GM13976 (cell line): Measurements from ENCODE around the gene HDAC6.

Source experiments
- DNase-seq: peaks from one replicate; pipeline ENCODE4 v3.0.0; 2012; ENCODE audit warnings: low spot score
- in situ Hi-C: fragments of 300-500 bp; cut with MboI; formaldehyde crosslinking; loops from one replicate; pipeline ENCODE4 v1.12.0; 2022; ENCODE audit warnings: low sequenced_read_pairs, mixed read lengths, inconsistent platforms; ENCODE audit not compliant: unreplicated experiment
- TF ChIP-seq, protein P1 (sequence below): IDR thresholded peaks from 2 replicates; pipeline ENCODE4 v1.5.1; 2012; ENCODE audit warnings: borderline replicate concordance, mild to moderate bottlenecking; ENCODE audit not compliant: insufficient read depth; ENCODE audit errors: extremely low read depth, missing control alignments, control extremely low read depth

Gene HDAC6

DNA sequence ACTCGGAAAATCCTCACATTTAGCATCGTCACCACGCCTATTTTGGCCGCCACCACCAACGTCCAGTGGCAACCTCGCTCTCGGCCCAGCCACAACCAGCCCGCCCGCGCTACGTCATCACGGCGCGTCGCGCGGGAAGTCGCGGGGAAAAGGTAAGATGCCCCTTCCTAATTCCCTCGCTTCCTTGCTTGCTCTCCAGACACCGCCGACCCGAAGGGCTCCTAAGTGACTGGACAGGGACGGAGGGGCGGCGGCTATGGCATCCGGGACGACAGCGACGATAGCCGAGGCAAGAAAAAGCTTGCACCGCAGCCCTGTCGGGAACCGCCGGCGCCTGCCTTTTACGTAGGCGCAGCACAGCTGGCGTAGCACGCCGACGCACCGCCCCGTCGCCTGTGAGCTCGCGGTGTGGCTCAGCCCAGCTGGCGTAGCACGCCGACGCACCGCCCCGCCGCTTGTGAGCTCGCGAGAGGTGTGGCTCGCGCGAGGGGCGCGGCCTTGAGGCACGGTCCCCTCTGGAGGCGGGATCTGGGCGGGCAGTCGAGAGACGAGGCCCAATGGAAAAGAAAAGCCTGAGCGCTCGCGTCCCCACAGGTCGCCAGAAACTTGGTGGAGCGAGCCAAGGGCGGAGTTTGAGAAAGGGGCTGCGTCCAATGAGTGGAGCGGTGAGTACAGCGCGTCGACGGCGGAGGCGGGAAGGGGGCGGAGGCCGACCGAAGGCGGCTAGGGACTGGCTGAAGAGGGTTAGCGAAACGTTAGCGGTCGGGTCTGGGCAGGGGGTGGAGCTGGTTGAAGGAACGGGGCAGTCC, at the start of gene HDAC6:
HDAC6 (plus strand) TSS at position 788 of the 809 bp plus-strand sequence. CDS start 626 bp downstream, outside the sequence.
- TF ChIP-seq, protein P1, sequence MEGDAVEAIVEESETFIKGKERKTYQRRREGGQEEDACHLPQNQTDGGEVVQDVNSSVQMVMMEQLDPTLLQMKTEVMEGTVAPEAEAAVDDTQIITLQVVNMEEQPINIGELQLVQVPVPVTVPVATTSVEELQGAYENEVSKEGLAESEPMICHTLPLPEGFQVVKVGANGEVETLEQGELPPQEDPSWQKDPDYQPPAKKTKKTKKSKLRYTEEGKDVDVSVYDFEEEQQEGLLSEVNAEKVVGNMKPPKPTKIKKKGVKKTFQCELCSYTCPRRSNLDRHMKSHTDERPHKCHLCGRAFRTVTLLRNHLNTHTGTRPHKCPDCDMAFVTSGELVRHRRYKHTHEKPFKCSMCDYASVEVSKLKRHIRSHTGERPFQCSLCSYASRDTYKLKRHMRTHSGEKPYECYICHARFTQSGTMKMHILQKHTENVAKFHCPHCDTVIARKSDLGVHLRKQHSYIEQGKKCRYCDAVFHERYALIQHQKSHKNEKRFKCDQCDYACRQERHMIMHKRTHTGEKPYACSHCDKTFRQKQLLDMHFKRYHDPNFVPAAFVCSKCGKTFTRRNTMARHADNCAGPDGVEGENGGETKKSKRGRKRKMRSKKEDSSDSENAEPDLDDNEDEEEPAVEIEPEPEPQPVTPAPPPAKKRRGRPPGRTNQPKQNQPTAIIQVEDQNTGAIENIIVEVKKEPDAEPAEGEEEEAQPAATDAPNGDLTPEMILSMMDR: no peak
- peak; percentile 91 for DNase-seq

DNA sequence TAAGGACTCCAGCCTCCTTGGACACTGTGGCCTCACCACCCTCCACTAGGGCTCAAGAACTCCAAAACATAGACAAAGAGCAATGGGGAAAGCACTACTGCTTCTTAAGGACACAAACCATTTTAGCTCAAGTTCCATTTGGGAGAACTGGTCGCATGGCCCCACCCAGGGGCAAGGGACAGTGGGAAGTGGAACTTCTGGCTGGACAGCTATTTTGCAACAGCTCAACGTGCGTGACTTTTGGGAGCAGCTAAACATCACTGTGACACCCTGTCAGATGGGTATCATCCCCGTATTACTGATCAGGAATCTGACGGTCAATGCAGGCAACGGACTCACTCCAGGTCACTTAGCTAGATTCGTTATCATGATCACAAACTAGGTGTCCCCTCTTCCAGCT, 49.4 kb upstream of the HDAC6 start:
- in situ Hi-C loops: no loop called here

More for the DNA sequence above, at the start of gene HDAC6:
- in situ Hi-C loops: no loop called here

GRCh38 chrX:48753708-48754228, 48.1 kb upstream of the HDAC6 start:
- TF ChIP-seq, protein P1: no peak
- no peak for DNase-seq
- in situ Hi-C loops: no loop called here

More for the DNA sequence above, 49.4 kb upstream of the HDAC6 start:
- TF ChIP-seq, protein P1: no peak
- no peak for DNase-seq

- DNase-seq: no peak
- TF ChIP-seq, protein P1: no peak
- in situ Hi-C loops: no loop called here
These were observed 47.6 kb upstream of the HDAC6 start for GRCh38 chrX:48754238-48754637.

DNA sequence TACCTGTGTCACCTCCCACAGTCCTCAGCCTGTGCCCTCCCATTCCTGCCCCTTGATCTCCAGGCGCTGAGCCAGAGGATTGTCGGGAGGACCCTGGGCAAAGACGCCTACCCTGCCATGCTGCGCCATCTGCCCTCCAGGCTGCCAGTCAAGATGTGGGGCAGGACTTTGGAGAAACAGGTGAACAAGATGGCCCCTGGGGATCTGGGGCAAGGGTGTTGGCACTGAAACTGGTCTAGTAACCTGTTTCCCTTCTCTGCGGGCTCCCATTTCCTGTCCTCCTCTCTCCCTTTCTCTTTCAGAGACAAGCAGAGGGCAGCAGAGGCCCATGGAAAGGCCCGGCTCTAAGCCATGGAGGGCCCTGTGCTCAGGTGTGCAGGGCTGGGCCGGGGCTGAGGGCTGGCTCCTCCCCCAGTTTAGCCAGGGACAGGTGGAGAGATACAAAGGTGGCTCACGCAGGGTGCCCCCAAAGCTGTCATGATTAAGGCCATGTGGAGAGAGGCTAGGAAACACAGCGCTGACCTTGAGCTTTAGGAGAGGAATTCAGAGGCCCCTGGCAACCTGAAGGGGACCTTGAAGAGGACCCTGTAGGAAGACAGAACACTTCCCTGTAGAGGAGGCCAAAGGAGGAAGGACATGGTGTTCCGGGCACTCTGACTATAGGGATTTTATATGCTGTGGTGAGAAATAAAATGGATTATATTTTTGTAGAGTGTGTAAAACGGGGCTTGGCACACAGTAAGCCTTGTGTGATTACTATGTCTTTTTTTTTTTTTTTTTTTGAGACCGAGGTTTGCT, 40.0 kb upstream of the HDAC6 start, which contains the start of gene GLOD5:
GLOD5 (plus strand) TSS at position 74 of the 798 bp plus-strand sequence; CDS start at position 118, 44 bp downstream.
- TF ChIP-seq, protein P1: no peak
- no peak for DNase-seq
- in situ Hi-C loops: no loop called here

- in situ Hi-C loops: no loop called here
These were observed 32.6 kb upstream of the HDAC6 start for GRCh38 chrX:48769230-48769629.

More at GRCh38 chrX:48769230-48769629, 32.6 kb upstream of the HDAC6 start:
- TF ChIP-seq, protein P1: no peak
- DNase-seq: no peak
